ENCODE results near the gene HBG2.

HBG2 gene

DNA sequence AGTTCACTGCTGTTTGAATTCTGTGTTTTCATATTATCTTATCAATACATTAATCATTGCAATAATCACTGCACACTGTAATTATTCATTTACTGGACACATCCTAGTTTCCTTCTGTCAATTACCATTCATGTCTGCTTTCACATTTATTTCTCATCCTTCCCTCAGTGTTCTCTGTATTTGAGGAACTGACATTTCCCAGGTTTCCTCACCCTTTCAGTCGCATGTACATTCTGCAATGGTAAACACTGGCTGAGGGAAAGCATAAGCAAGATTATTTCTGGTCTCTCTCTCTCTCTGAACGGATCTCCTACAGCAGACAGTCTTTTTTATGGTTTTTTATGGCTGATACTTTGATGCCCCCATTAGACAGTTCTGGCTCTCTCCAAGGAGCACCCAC lies 16.1 kb downstream of the HBG2 start:
- intact Hi-C loops (cut with micrococcal nuclease): no loop called here
- no peaks in the 10 kb centered on the region for H3K36me3 Mint-ChIP-seq (ENCODE audit: low read depth)
- no peaks in the 10 kb centered on the region for H3K4me1 Mint-ChIP-seq (ENCODE audit: low read depth)
- no peaks in the 10 kb centered on the region for H3K27me3 Mint-ChIP-seq
- H3K9me3 Mint-ChIP-seq: no peaks in the 10 kb centered on the region
- no peak overlapping the region for H3K27ac Mint-ChIP-seq
- H3K4me3 Mint-ChIP-seq: no peak overlapping the region

- Mint-ChIP-seq H3K9me3 (no peaks in the 10 kb centered on the region), H3K27me3 (no peaks in the 10 kb centered on the region), H3K36me3 (ENCODE audit: low read depth) (no peaks in the 10 kb centered on the region), H3K4me1 (ENCODE audit: low read depth) (no peaks in the 10 kb centered on the region), H3K4me3 (no peak overlapping the region), H3K27ac (no peak overlapping the region)
- intact Hi-C loops (cut with micrococcal nuclease): no loop called here
Observed at GRCh38 chr11:5237420-5237819, 17.2 kb downstream of the HBG2 start.

DNA sequence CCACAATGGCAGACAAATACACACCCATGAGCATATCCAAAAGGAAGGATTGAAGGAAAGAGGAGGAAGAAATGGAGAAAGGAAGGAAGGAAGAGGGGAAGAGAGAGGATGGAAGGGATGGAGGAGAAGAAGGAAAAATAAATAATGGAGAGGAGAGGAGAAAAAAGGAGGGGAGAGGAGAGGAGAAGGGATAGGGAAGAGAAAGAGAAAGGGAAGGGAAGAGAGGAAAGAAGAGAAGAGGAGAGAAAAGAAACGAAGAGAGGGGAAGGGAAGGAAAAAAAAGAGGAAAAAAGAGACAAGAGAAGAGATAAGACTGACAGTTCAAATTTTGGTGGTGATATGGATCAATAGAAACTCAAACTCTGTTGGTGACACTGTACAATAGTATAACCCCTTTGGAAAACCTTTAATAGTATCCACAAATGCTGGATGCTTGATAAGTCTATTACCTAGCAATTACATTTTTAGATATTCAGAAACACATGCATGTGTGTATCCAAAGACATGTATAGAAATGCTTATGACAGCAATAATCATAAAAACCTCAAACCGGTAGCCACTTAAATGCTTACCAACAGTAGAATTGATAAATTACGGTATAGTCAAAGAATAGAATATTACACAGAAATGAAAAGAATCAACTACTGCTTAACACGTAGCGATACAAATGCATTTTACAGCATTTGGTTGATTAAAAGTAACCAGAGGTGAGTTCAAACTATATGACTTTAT lies 19.1 kb downstream of the HBG2 start:
- no peaks in the 10 kb centered on the region for H3K36me3 Mint-ChIP-seq (ENCODE audit: low read depth)
- H3K4me3 Mint-ChIP-seq: no peak overlapping the region
- H3K9me3 Mint-ChIP-seq: no peaks in the 10 kb centered on the region
- no peaks in the 10 kb centered on the region for H3K27me3 Mint-ChIP-seq
- intact Hi-C loops (cut with micrococcal nuclease): no loop called here
- no peak overlapping the region for H3K27ac Mint-ChIP-seq
- H3K4me1 Mint-ChIP-seq (ENCODE audit: low read depth): no peaks in the 10 kb centered on the region

GRCh38 chr11:5234381-5234834 lies 20.2 kb downstream of the HBG2 start, which contains the start of gene HBD:
Gene HBD, minus strand, starts transcription at chr11:5234483. Its CDS starts 50 bp downstream, at chr11:5234433.
- no peak within 1 kb of the TSS for H3K4me3 Mint-ChIP-seq
- intact Hi-C loops (cut with micrococcal nuclease): no loop called here
- no peak within 1 kb of the TSS for H3K27ac Mint-ChIP-seq

GRCh38 chr11:5233307-5233706 lies 21.3 kb downstream of the HBG2 start:
- intact Hi-C loops (cut with micrococcal nuclease): no loop called here
- Mint-ChIP-seq H3K4me1 (ENCODE audit: low read depth) (no peaks in the 10 kb centered on the region), H3K4me3 (no peak overlapping the region), H3K9me3 (no peaks in the 10 kb centered on the region), H3K27me3 (no peaks in the 10 kb centered on the region), H3K27ac (no peak overlapping the region), H3K36me3 (ENCODE audit: low read depth) (no peaks in the 10 kb centered on the region)

More at GRCh38 chr11:5234381-5234834, 20.2 kb downstream of the HBG2 start, which contains the start of gene HBD:
- H3K36me3 Mint-ChIP-seq (ENCODE audit: low read depth): no peaks in the 10 kb centered on the region
- no peaks in the 10 kb centered on the region for H3K4me1 Mint-ChIP-seq (ENCODE audit: low read depth)
- no peaks in the 10 kb centered on the region for H3K9me3 Mint-ChIP-seq
- no peaks in the 10 kb centered on the region for H3K27me3 Mint-ChIP-seq

DNA sequence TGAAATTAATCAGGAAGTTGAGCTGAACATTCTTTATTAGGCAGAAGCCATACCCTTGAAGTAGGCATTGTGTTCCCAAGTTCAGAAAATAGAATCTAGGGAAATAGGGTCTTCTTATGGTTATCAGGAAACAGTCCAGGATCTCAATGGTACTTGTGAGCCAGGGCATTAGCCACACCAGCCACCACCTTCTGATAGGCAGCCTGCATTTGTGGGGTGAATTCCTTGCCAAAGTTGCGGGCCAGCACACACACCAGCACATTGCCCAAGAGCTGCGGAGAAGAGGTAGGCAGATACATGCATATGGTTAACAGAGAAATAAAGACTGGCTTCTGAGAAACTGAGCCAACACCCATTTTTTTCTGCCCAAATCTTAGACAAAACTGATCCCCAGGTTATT lies 21.8 kb downstream of the HBG2 start:
- Mint-ChIP-seq H3K27me3 (no peaks in the 10 kb centered on the region), H3K36me3 (ENCODE audit: low read depth) (no peaks in the 10 kb centered on the region), H3K27ac (no peak overlapping the region), H3K4me1 (ENCODE audit: low read depth) (no peaks in the 10 kb centered on the region), H3K9me3 (no peaks in the 10 kb centered on the region), H3K4me3 (no peak overlapping the region)
- intact Hi-C loops (cut with micrococcal nuclease): no loop called here

GRCh38 chr11:5232176-5232575 lies 22.4 kb downstream of the HBG2 start:
- no peak overlapping the region for H3K27ac Mint-ChIP-seq
- H3K9me3 Mint-ChIP-seq: no peaks in the 10 kb centered on the region
- no peaks in the 10 kb centered on the region for H3K36me3 Mint-ChIP-seq (ENCODE audit: low read depth)
- H3K4me1 Mint-ChIP-seq (ENCODE audit: low read depth): no peaks in the 10 kb centered on the region
- intact Hi-C loops (cut with micrococcal nuclease): no loop called here
- no peak overlapping the region for H3K4me3 Mint-ChIP-seq
- no peaks in the 10 kb centered on the region for H3K27me3 Mint-ChIP-seq

DNA sequence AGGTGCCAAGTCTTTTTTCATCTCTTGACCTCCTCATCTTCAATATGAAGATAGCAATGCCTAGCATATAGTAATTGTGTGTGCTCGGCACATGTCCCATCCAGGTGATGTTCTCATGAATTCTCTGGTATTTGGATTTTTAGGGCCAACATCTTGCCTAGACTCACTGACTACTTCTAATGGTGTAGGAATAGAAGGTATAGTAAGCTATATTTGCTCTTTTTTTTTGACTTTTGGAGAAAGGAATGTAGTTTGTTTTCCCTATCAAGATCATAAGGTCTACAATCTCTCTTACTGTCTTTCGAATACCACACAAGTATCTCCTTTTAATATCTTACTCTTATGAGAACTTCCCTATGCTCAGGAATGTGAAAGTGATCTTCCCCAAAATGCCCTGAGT lies 23.5 kb downstream of the HBG2 start:
- Mint-ChIP-seq H3K27ac (no peak overlapping the region), H3K36me3 (ENCODE audit: low read depth) (no peaks in the 10 kb centered on the region), H3K4me1 (ENCODE audit: low read depth) (no peaks in the 10 kb centered on the region), H3K27me3 (no peaks in the 10 kb centered on the region), H3K4me3 (no peak overlapping the region), H3K9me3 (no peaks in the 10 kb centered on the region)
- intact Hi-C loops (cut with micrococcal nuclease): no loop called here

DNA sequence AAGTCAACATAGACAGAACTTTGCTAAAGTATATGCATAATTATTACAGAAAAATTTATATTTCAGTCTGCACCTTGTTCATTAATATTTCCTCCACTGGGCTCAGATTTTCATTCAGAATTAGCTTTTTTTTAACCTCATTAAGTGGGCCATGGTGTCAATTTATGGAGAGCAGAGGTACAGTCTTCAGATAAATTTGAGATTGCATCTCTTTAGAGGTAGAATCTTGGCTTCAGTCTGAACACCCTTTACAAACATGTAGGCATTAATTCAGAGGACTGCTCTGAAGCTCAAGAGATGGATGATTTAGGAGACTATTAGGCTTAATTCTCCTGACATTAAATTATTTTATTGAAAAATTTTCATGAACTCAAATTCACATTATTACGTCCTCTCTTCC lies 24.3 kb downstream of the HBG2 start:
- Mint-ChIP-seq H3K9me3 (no peaks in the 10 kb centered on the region), H3K27me3 (no peaks in the 10 kb centered on the region), H3K4me3 (no peak overlapping the region), H3K4me1 (ENCODE audit: low read depth) (no peaks in the 10 kb centered on the region), H3K27ac (no peak overlapping the region), H3K36me3 (ENCODE audit: low read depth) (no peaks in the 10 kb centered on the region)
- intact Hi-C loops (cut with micrococcal nuclease): no loop called here

DNA sequence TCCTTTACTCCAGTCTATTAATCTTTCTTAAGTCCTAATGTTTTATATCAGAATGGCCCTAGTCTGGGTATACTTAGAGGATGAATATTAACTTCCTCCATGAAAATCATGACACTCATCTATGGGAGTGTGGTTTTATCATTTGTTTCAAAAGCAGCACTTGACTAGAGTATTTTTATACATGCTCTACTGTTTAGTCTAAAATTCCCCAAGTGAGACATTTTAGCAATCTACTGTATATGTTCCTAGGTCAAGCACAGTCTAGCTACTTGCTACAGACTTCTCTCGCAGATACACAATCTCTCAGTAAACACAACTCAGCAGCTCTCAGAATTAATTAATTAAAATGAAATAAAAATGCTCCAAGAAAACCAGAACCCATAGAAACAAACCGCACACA lies 24.8 kb downstream of the HBG2 start:
- H3K9me3 Mint-ChIP-seq: no peaks in the 10 kb centered on the region
- no peaks in the 10 kb centered on the region for H3K36me3 Mint-ChIP-seq (ENCODE audit: low read depth)
- no peak overlapping the region for H3K27ac Mint-ChIP-seq
- H3K4me3 Mint-ChIP-seq: no peak overlapping the region
- no peaks in the 10 kb centered on the region for H3K4me1 Mint-ChIP-seq (ENCODE audit: low read depth)
- intact Hi-C loops (cut with micrococcal nuclease): no loop called here
- no peaks in the 10 kb centered on the region for H3K27me3 Mint-ChIP-seq

DNA sequence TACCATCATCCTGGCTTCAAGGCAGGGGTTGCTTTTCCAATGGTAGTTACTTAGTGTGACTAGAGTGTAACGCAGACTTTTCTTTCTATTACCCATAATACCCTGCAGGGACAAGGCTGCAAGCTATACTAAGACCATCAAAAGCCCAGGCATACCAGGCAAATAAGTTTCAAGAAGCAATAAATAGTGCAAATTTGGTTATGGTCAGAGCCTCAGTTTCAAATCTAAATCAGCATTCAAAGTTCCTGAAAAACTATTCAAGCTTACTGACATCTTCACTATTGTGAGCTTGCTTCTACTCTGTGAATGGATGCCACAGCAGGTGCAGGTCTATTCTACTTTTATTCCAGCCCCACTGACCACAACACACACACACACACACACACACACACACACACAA lies 25.2 kb downstream of the HBG2 start:
- no peaks in the 10 kb centered on the region for H3K4me1 Mint-ChIP-seq (ENCODE audit: low read depth)
- intact Hi-C loops (cut with micrococcal nuclease): no loop called here
- H3K4me3 Mint-ChIP-seq: no peak overlapping the region
- no peaks in the 10 kb centered on the region for H3K36me3 Mint-ChIP-seq (ENCODE audit: low read depth)
- H3K27me3 Mint-ChIP-seq: no peaks in the 10 kb centered on the region
- H3K27ac Mint-ChIP-seq: no peak overlapping the region
- no peaks in the 10 kb centered on the region for H3K9me3 Mint-ChIP-seq

- intact Hi-C loops (cut with micrococcal nuclease): no loop called here
- no peaks in the 10 kb centered on the region for H3K4me1 Mint-ChIP-seq (ENCODE audit: low read depth)
- H3K9me3 Mint-ChIP-seq: no peaks in the 10 kb centered on the region
- no peaks in the 10 kb centered on the region for H3K36me3 Mint-ChIP-seq (ENCODE audit: low read depth)
- H3K27ac Mint-ChIP-seq: no peak overlapping the region
- no peaks in the 10 kb centered on the region for H3K27me3 Mint-ChIP-seq
- H3K4me3 Mint-ChIP-seq: no peak overlapping the region
Observed at GRCh38 chr11:5228124-5228523, 26.5 kb downstream of the HBG2 start.

DNA sequence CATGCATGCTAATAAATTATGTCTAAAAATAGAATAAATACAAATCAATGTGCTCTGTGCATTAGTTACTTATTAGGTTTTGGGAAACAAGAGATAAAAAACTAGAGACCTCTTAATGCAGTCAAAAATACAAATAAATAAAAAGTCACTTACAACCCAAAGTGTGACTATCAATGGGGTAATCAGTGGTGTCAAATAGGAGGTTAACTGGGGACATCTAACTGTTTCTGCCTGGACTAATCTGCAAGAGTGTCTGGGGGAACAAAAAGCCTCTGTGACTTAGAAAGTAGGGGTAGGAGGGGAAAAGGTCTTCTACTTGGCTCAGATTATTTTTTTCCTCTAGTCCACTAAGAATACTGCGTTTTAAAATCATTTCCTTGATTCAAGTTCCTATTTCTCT lies 26.9 kb downstream of the HBG2 start:
- H3K27me3 Mint-ChIP-seq: no peaks in the 10 kb centered on the region

GRCh38 chr11:5226732-5227310 lies 27.8 kb downstream of the HBG2 start, which contains the start of gene HBB:
Gene HBB, minus strand, starts transcription at chr11:5227071. Its CDS starts 50 bp downstream, at chr11:5227021.
- Mint-ChIP-seq H3K27ac (no peak within 1 kb of the TSS), H3K9me3 (no peaks in the 10 kb centered on the region), H3K27me3 (no peaks in the 10 kb centered on the region), H3K36me3 (ENCODE audit: low read depth) (no peaks in the 10 kb centered on the region), H3K4me3 (no peak within 1 kb of the TSS), H3K4me1 (ENCODE audit: low read depth) (no peaks in the 10 kb centered on the region)
- intact Hi-C loops (cut with micrococcal nuclease): no loop called here

More for the DNA sequence above, 26.9 kb downstream of the HBG2 start:
- no peaks in the 10 kb centered on the region for H3K4me1 Mint-ChIP-seq (ENCODE audit: low read depth)
- no peak overlapping the region for H3K27ac Mint-ChIP-seq
- H3K4me3 Mint-ChIP-seq: no peak overlapping the region
- H3K9me3 Mint-ChIP-seq: no peaks in the 10 kb centered on the region
- intact Hi-C loops (cut with micrococcal nuclease): no loop called here
- no peaks in the 10 kb centered on the region for H3K36me3 Mint-ChIP-seq (ENCODE audit: low read depth)

DNA sequence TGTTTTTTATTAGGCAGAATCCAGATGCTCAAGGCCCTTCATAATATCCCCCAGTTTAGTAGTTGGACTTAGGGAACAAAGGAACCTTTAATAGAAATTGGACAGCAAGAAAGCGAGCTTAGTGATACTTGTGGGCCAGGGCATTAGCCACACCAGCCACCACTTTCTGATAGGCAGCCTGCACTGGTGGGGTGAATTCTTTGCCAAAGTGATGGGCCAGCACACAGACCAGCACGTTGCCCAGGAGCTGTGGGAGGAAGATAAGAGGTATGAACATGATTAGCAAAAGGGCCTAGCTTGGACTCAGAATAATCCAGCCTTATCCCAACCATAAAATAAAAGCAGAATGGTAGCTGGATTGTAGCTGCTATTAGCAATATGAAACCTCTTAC lies 29.1 kb downstream of the HBG2 start:
- intact Hi-C loops (cut with micrococcal nuclease): no loop called here
- Mint-ChIP-seq H3K4me3 (no peak overlapping the region), H3K36me3 (ENCODE audit: low read depth) (no peaks in the 10 kb centered on the region), H3K27me3 (no peaks in the 10 kb centered on the region), H3K4me1 (ENCODE audit: low read depth) (no peaks in the 10 kb centered on the region), H3K9me3 (peaks cover 13% of the 10 kb centered on the region), H3K27ac (no peak overlapping the region)
